ENCODE data around the gene AAR2. TPM values are rescaled to one million over a fixed set of nuclear protein-coding genes. Genes with fewer than 3 reads are reported as not detected.
A peak's percentile ranks its signal among the peaks of the same experiment; 100 is the strongest.

The AAR2 gene, protein sequence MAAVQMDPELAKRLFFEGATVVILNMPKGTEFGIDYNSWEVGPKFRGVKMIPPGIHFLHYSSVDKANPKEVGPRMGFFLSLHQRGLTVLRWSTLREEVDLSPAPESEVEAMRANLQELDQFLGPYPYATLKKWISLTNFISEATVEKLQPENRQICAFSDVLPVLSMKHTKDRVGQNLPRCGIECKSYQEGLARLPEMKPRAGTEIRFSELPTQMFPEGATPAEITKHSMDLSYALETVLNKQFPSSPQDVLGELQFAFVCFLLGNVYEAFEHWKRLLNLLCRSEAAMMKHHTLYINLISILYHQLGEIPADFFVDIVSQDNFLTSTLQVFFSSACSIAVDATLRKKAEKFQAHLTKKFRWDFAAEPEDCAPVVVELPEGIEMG
- total RNA-seq = 32.8 and 36.1 TPM in 2 replicates
- long read RNA-seq, transcript AAR2-201 (4 exons, 2,430 nt) = major isoform, 309 of 398 reads
- long read RNA-seq, transcript AAR2-202 (4 exons, 2,689 nt) = minor isoform, 12 of 398 reads
- long read RNA-seq, partial matches to known transcripts = 59 of 398 reads
- long read RNA-seq, other reads (novel, unspliced or antisense) = 18 of 398 reads

DNA sequence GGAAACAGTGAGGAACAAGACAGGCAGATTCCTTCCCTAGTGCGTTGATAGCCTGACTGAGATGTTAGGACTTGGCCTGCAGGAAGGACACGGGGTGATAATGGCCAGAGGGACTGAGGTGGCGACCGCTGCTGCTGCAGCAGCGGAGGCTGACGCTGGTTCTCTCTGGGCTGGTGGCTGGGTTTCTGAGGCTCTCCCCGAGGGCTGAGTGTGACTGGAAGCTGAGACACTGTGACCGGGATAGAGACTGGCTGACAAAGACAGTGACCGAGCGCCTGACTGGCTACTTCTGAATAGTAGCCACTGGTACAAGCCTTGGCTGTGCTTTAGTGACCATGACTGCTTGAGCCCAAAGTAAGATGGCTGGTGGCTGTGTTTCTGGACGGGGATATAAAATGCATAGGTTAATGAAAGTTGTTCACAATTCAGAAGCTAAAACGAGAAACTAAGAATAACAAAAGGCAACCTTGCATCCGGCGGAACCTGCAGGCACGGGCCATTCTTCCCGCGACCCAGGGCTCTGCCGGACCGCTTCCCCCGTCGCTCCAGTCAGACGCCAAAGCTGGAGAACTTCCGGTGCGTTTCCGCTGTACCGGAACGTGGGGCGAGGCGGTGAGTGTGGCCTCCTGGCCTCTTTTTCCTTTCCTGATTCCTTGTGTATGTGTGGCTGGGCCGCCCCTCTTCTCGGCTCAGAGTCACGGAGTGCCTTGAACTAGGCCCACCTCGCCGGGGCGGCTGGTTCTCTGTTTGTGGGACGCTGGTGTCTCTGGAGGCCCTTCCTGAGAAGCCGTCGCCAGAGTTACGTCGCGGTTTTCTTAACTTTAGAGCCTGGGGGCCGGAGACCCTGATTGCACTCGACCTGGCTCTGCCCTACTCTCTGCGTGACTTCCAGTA, at the start of gene AAR2:
AAR2 (plus strand) TSS at position 587 of the 894 bp plus-strand sequence. CDS start 3,391 bp downstream, outside the sequence.
- Mint-ChIP-seq H3K4me3 (ENCODE audit: unreplicated experiment) (peak within 1 kb of the TSS; percentile 91), H3K4me1 (ENCODE audit: unreplicated experiment) (peaks cover 29% of the 10 kb centered on the region), H3K27ac (ENCODE audit: unreplicated experiment) (peak within 1 kb of the TSS; percentile 92), H3K9me3 (ENCODE audit: unreplicated experiment) (no peaks in the 10 kb centered on the region), H3K36me3 (ENCODE audit: unreplicated experiment) (peaks cover 2% of the 10 kb centered on the region), H3K27me3 (ENCODE audit: unreplicated experiment) (no peaks in the 10 kb centered on the region)
- DNase-seq (ENCODE audit: extremely low spot score, unreplicated experiment) = peak; percentile 91
- TF ChIP-seq CTCF (IDR thresholded peaks at IDR 0.05) = no peak

DNA sequence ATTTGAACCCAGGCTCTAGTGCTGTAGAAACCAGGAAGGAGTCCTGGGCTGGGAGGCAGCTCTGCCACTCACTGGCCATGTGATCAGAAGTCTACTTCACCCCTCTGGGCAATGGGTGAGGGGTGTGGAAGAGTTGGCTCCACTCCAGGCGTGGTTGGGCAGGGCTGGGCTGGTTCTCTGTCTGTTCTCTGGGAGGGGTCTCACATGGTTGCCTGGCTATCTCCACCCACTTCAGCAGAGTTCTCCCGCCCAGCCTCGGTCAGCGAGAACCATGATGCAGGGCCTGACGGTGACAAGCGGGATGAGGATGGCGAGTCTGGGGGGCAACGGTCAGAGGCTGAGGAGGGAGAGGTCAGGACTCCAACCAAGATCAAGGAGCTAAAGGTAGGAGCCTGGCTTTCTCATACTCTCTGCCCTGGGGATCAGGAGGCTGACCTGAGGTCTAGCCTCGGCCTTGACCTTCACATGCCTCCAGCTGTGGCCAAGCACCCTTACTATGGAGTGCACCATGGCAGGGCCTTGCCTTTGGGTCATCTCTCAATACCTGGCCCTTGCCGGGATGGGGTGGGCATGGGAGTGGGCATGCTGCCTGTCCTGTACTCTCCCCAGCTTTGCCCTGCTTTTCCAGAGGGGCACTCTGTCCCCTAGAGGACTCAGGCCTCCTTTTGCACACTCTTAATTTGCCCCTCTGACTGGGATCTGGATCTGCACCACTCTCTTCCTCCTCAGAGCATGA, 42.1 kb upstream of the AAR2 start:
- DNase-seq (ENCODE audit: extremely low spot score, unreplicated experiment) = no peak
- peaks cover 20% of the 10 kb centered on the region for H3K36me3 Mint-ChIP-seq (ENCODE audit: unreplicated experiment)
- H3K4me1 Mint-ChIP-seq (ENCODE audit: unreplicated experiment) = no peaks in the 10 kb centered on the region
- TF ChIP-seq CTCF (IDR thresholded peaks at IDR 0.05) = no peak
- H3K4me3 Mint-ChIP-seq (ENCODE audit: unreplicated experiment) = no peak overlapping the region
- H3K27ac Mint-ChIP-seq (ENCODE audit: unreplicated experiment) = no peak overlapping the region
- H3K27me3 Mint-ChIP-seq (ENCODE audit: unreplicated experiment) = no peaks in the 10 kb centered on the region
- no peaks in the 10 kb centered on the region for H3K9me3 Mint-ChIP-seq (ENCODE audit: unreplicated experiment)

DNA sequence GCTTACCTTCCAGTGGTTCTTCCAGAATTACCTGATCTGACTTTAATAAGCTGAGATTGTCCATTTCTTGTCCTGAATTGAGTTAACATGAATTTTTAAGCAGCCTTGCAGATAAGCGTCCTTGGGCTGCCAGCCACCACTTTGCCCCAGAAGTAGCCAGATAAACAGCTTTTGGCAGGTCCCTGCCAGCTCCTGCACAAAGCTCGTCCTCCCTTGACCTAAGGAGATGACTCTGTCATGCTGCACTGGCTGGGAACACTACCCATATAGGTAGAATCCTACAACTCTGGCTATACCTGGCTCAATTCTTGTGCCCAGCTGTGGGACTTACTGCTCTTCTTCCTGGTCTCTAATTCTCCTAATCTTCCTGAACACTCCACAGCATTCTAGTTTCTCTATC, 39.6 kb upstream of the AAR2 start:
- no peak for DNase-seq (ENCODE audit: extremely low spot score, unreplicated experiment)
- H3K4me3 Mint-ChIP-seq (ENCODE audit: unreplicated experiment) = no peak overlapping the region
- no peaks in the 10 kb centered on the region for H3K4me1 Mint-ChIP-seq (ENCODE audit: unreplicated experiment)
- H3K27me3 Mint-ChIP-seq (ENCODE audit: unreplicated experiment) = no peaks in the 10 kb centered on the region
- no peaks in the 10 kb centered on the region for H3K9me3 Mint-ChIP-seq (ENCODE audit: unreplicated experiment)
- TF ChIP-seq CTCF (IDR thresholded peaks at IDR 0.05) = no peak
- no peak overlapping the region for H3K27ac Mint-ChIP-seq (ENCODE audit: unreplicated experiment)
- peaks cover 18% of the 10 kb centered on the region for H3K36me3 Mint-ChIP-seq (ENCODE audit: unreplicated experiment)

GRCh38 chr20:36197271-36197670, 39.0 kb upstream of the AAR2 start:
- H3K4me3 Mint-ChIP-seq (ENCODE audit: unreplicated experiment) = no peak overlapping the region

More at GRCh38 chr20:36197271-36197670, 39.0 kb upstream of the AAR2 start:
- DNase-seq (ENCODE audit: extremely low spot score, unreplicated experiment) = no peak
- no peak for TF ChIP-seq CTCF (IDR thresholded peaks at IDR 0.05)
- no peaks in the 10 kb centered on the region for H3K9me3 Mint-ChIP-seq (ENCODE audit: unreplicated experiment)
- H3K27ac Mint-ChIP-seq (ENCODE audit: unreplicated experiment) = no peak overlapping the region
- no peaks in the 10 kb centered on the region for H3K4me1 Mint-ChIP-seq (ENCODE audit: unreplicated experiment)
- peaks cover 18% of the 10 kb centered on the region for H3K36me3 Mint-ChIP-seq (ENCODE audit: unreplicated experiment)
- H3K27me3 Mint-ChIP-seq (ENCODE audit: unreplicated experiment) = no peaks in the 10 kb centered on the region

Measured in osteocyte (in vitro differentiated cells).